Measurements from ENCODE around the gene OSGIN1. TPM values are rescaled to one million over a fixed set of nuclear protein-coding genes. Genes with fewer than 3 reads are reported as not detected.

OSGIN1 gene
- total RNA-seq, 1 donor from 2014 or later, result 0.31 TPM

DNA sequence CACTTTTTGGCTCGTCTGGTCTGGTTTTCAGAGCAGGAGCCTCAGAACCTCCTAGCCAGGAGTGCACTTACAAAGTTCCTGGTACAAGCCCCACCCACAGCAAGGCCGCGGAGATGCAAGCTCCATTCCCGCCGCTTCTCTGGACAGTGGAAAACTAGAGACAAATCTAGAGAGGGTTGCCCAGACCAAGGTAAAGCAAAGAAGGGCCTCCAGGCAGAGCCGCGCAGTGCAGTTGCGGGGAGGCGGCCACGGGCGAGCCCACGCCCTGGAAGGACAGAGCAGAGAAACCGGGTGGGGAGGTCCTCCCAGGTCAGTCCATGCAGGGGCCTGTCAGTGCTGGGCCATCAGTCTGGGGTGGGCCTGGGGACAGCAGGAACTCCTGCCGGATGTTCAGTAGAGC is 11.0 kb upstream of the OSGIN1 start:
- no peak for TF ChIP-seq CTCF (IDR thresholded peaks at IDR 0.05; ENCODE audit: unreplicated experiment)
- no peak for DNase-seq (ENCODE audit: low spot score)
- Mint-ChIP-seq H3K4me1 (ENCODE audit: unreplicated experiment) (peaks cover 18% of the 10 kb centered on the region), H3K4me3 (ENCODE audit: unreplicated experiment) (no peak overlapping the region), H3K27ac (ENCODE audit: unreplicated experiment) (no peak overlapping the region), H3K9me3 (ENCODE audit: unreplicated experiment) (no peaks in the 10 kb centered on the region), H3K27me3 (ENCODE audit: unreplicated experiment) (peaks cover 13% of the 10 kb centered on the region), H3K36me3 (ENCODE audit: low read depth, unreplicated experiment) (no peaks in the 10 kb centered on the region)

GRCh38 chr16:83942815-83943515 is 10.1 kb upstream of the OSGIN1 start:
- no peak for TF ChIP-seq CTCF (IDR thresholded peaks at IDR 0.05; ENCODE audit: unreplicated experiment)
- DNase-seq (ENCODE audit: low spot score), result no peak
- peak overlapping the region; percentile 14 for H3K27ac Mint-ChIP-seq (ENCODE audit: unreplicated experiment)
- H3K36me3 Mint-ChIP-seq (ENCODE audit: low read depth, unreplicated experiment), result no peaks in the 10 kb centered on the region
- peaks cover 12% of the 10 kb centered on the region for H3K27me3 Mint-ChIP-seq (ENCODE audit: unreplicated experiment)
- H3K4me3 Mint-ChIP-seq (ENCODE audit: unreplicated experiment), result no peak overlapping the region
- H3K4me1 Mint-ChIP-seq (ENCODE audit: unreplicated experiment), result peaks cover 18% of the 10 kb centered on the region
- no peaks in the 10 kb centered on the region for H3K9me3 Mint-ChIP-seq (ENCODE audit: unreplicated experiment)

DNA sequence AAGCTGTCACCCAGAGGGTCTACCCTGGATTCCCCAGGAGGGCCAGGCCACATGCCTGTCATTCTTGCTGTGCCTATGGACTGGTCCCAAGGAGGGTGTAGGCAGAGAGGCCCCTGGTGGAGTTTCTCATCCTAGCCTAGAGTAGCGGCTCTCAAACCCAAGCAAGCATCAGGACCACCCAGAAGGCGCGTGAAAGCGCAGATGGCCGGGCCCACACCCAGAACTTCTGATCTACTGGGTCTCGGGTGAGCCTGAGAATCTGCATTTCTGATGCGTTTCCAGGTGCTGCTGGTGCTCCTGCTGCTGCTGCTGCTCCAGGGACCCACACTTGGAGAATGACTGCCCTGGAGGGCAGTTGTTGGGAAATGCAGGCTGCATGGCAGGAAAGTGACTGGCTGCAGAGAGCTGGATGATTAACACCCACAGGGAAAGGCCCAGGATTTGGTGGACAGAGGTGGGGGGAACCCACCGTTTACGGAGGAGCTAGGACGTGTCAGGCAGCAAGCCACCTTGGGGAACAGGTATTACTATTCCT is 9.5 kb upstream of the OSGIN1 start:
- Mint-ChIP-seq H3K4me1 (ENCODE audit: unreplicated experiment) (peaks cover 16% of the 10 kb centered on the region), H3K27me3 (ENCODE audit: unreplicated experiment) (peaks cover 12% of the 10 kb centered on the region), H3K4me3 (ENCODE audit: unreplicated experiment) (no peak overlapping the region), H3K9me3 (ENCODE audit: unreplicated experiment) (no peaks in the 10 kb centered on the region), H3K27ac (ENCODE audit: unreplicated experiment) (no peak overlapping the region), H3K36me3 (ENCODE audit: low read depth, unreplicated experiment) (no peaks in the 10 kb centered on the region)
- DNase-seq (ENCODE audit: low spot score), result no peak
- TF ChIP-seq CTCF (IDR thresholded peaks at IDR 0.05; ENCODE audit: unreplicated experiment), result no peak

DNA sequence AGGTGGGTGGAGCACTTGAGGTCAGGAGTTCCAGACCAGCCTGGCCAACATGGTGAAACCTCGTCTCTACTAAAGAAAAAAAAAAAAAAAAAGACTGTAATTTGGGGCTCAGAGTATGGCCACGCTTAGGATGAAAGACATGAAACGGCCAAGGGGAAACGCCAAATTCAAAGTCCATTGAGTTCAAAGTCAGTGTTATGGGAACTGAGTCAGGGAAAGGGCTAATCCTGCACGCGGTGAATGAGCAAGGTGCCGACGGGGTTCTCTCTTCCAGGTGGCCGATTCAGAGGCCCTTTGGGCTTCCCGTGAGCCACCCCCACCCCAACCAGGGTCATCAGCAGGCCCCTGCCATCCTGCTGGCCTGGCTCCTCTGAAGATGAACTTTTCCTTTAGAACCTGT is 7.5 kb upstream of the OSGIN1 start:
- Mint-ChIP-seq H3K4me1 (ENCODE audit: unreplicated experiment) (peaks cover 4% of the 10 kb centered on the region), H3K27ac (ENCODE audit: unreplicated experiment) (no peak overlapping the region), H3K27me3 (ENCODE audit: unreplicated experiment) (peaks cover 6% of the 10 kb centered on the region), H3K4me3 (ENCODE audit: unreplicated experiment) (no peak overlapping the region), H3K9me3 (ENCODE audit: unreplicated experiment) (no peaks in the 10 kb centered on the region), H3K36me3 (ENCODE audit: low read depth, unreplicated experiment) (no peaks in the 10 kb centered on the region)
- no peak for DNase-seq (ENCODE audit: low spot score)
- no peak for TF ChIP-seq CTCF (IDR thresholded peaks at IDR 0.05; ENCODE audit: unreplicated experiment)

- DNase-seq (ENCODE audit: low spot score), result no peak
- TF ChIP-seq CTCF (IDR thresholded peaks at IDR 0.05; ENCODE audit: unreplicated experiment), result no peak
- Mint-ChIP-seq H3K9me3 (ENCODE audit: unreplicated experiment) (no peaks in the 10 kb centered on the region), H3K27ac (ENCODE audit: unreplicated experiment) (no peak overlapping the region), H3K27me3 (ENCODE audit: unreplicated experiment) (peaks cover 6% of the 10 kb centered on the region), H3K36me3 (ENCODE audit: low read depth, unreplicated experiment) (no peaks in the 10 kb centered on the region), H3K4me1 (ENCODE audit: unreplicated experiment) (peaks cover 4% of the 10 kb centered on the region), H3K4me3 (ENCODE audit: unreplicated experiment) (no peak overlapping the region)
Measured at GRCh38 chr16:83946154-83946780, 6.8 kb upstream of the OSGIN1 start.
